ENCODE measurements around the gene RELN. TPM values are rescaled to one million over a fixed set of nuclear protein-coding genes. Genes with fewer than 3 reads are reported as not detected.

The RELN gene
- total and polyA plus RNA-seq, 5 donors: 1.1 to 4.1 (median 1.4) TPM

DNA sequence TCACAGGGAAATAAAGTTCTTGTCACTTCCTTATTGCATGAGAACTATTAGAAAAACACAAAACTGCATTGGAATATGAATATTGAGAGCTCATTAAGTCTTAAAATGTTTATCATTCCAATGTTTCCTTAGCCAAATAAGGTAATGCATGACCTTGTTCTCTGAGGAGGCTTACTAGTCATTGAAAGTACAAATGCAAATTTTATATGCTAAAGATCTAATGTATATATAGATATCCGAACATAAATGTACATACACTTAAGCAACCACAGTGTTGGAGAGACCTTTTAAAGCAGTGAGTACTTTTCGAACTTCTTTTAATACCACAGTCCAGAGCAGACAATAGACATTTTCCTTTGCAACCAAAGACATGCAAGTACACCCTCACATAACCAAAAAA lies 96.1 kb downstream of the RELN start:
- no peaks in the 10 kb centered on the region for H3K27me3 ChIP-seq (ENCODE audit: control insufficient read depth, insufficient read depth)
- no peaks in the 10 kb centered on the region for H3K9me3 ChIP-seq (ENCODE audit: control insufficient read depth, low read length)
- intact Hi-C loops (cut with DNase I): no loop called here
- WGBS: 75% methylated on average over 2 of the region's 2 CpGs
- no peak for ATAC-seq
- H3K4me3 ChIP-seq (ENCODE audit: low read length): no peak overlapping the region
- no peak overlapping the region for H3K27ac ChIP-seq (ENCODE audit: low read length)
- peaks cover 4% of the 10 kb centered on the region for H3K4me1 ChIP-seq (ENCODE audit: control insufficient read depth, insufficient read depth, low read length)
- no peak for DNase-seq

DNA sequence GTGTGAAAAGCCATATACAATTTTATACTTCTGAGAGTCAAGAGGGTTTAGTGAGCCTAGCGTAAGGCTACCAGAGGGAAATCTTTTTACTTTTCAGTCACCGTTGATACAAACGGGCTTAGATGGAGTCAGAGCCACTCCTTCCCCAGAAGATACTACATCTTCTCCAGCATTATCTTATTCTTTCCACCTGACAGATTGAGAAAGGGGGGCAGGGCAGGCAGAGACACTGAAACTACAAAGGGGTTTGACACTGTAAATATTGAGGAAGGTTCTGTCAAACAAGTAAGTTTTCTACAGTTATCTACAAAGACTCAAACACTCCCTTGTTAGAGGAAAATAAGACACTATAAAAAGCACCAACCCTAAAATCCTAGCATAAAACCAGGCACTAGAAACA lies 100.0 kb downstream of the RELN start:
- H3K4me3 ChIP-seq (ENCODE audit: low read length): no peak overlapping the region
- no peaks in the 10 kb centered on the region for H3K27me3 ChIP-seq (ENCODE audit: control insufficient read depth, insufficient read depth)
- 30% methylated on average over 3 of the region's 3 CpGs for WGBS
- no peak overlapping the region for H3K27ac ChIP-seq (ENCODE audit: low read length)
- ATAC-seq (no peak), DNase-seq (no peak)
- H3K9me3 ChIP-seq (ENCODE audit: control insufficient read depth, low read length): no peaks in the 10 kb centered on the region
- peaks cover 5% of the 10 kb centered on the region for H3K4me1 ChIP-seq (ENCODE audit: control insufficient read depth, insufficient read depth, low read length)
- intact Hi-C loops (cut with DNase I): no loop called here

DNA sequence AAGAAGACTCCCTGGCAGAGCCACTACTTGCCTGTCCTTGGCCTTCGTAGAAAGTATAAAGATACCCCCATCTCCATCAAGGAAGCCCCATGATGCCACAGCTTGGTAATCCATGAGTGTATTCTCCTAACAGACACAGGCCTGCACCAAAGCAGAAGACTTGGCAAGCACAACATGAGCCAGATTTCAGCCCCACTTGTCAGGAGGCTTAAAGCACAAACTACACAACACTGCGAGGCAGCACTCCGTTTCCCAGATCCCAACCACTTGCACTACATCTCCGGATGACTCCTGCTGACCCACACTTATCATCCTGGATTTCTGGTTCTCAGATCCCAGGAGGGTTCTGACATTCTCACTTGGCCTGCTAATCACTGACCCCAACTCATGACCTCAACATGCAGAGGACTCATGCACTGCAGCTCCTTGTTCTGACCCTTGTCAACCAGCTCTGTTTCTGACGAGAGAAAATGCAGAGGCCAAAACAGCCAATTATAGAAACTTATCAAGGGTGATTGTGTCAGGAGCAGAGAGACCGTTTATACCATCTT lies 100.8 kb downstream of the RELN start:
- H3K4me3 ChIP-seq (ENCODE audit: low read length): no peak overlapping the region
- H3K4me1 ChIP-seq (ENCODE audit: control insufficient read depth, insufficient read depth, low read length): peaks cover 5% of the 10 kb centered on the region
- 36% methylated on average over 6 of the region's 6 CpGs for WGBS
- DNase-seq (no peak), ATAC-seq (no peak)
- H3K27ac ChIP-seq (ENCODE audit: low read length): no peak overlapping the region
- intact Hi-C loops (cut with DNase I): no loop called here
- H3K27me3 ChIP-seq (ENCODE audit: control insufficient read depth, insufficient read depth): no peaks in the 10 kb centered on the region
- no peaks in the 10 kb centered on the region for H3K9me3 ChIP-seq (ENCODE audit: control insufficient read depth, low read length)

DNA sequence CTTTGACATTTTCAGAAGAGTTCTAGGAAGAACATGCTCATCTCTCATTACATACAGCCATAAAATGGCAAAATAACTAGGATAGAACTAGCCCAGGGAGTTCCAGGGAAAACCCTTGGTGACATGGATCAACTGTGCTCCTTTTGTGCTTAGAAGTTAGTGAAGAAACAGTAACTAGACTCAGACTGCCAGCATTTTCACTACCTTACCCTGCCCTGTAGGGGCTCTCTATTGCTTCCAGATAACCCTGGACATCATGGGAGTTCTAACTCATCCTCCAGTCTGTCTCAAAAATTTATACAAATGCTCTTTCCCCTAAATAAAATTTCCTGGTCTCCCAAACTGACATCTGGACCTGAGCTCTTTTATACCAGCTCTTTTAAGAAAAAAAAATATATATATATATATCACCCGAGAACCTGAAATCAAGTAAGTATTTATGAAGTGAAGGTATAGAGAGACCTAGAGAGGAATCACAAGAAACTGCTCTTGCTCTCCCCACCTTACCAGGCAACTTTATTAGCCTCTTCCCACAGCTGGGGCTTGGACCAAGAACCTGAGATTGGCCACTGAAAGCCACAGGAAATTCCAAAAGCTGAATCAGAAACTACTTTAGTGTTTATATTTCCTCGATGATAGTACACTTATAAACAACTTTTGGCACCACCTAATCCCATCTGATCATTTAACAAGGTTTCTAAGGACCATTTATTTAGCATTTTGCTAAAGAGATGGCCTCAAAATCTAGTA lies 101.4 kb downstream of the RELN start:
- no peak overlapping the region for H3K27ac ChIP-seq (ENCODE audit: low read length)
- H3K9me3 ChIP-seq (ENCODE audit: control insufficient read depth, low read length): no peaks in the 10 kb centered on the region
- H3K4me1 ChIP-seq (ENCODE audit: control insufficient read depth, insufficient read depth, low read length): peaks cover 5% of the 10 kb centered on the region
- H3K4me3 ChIP-seq (ENCODE audit: low read length): no peak overlapping the region
- DNase-seq: no peak
- no peaks in the 10 kb centered on the region for H3K27me3 ChIP-seq (ENCODE audit: control insufficient read depth, insufficient read depth)
- intact Hi-C loops (cut with DNase I): no loop called here
- no peak for ATAC-seq
- 71% methylated on average over 2 of the region's 2 CpGs for WGBS

DNA sequence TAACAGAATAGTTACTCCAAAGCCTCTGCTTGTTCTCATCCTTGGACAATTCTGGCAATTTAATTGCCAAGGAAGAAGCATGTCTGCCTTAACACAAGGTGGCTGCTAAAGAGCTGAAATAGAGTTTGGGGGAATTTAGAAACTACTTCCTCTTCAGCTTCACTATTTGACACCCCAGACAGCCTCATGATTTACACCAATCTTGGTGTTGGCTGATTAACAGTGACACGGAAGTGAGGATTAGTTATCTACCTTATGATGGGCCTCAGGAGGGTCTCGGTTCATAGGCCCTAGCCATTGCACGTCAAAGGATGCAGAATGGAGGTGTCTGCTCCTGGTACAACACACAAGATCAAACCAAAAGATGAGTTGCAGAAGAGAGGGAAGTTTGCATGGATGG lies 102.4 kb downstream of the RELN start:
- ATAC-seq: no peak
- intact Hi-C loops (cut with DNase I): no loop called here
- no peaks in the 10 kb centered on the region for H3K27me3 ChIP-seq (ENCODE audit: control insufficient read depth, insufficient read depth)
- H3K9me3 ChIP-seq (ENCODE audit: control insufficient read depth, low read length): no peaks in the 10 kb centered on the region
- DNase-seq: no peak
- H3K4me1 ChIP-seq (ENCODE audit: control insufficient read depth, insufficient read depth, low read length): peaks cover 5% of the 10 kb centered on the region
- H3K4me3 ChIP-seq (ENCODE audit: low read length): no peak overlapping the region
- H3K27ac ChIP-seq (ENCODE audit: low read length): no peak overlapping the region
- 55% methylated on average over 3 of the region's 3 CpGs for WGBS

DNA sequence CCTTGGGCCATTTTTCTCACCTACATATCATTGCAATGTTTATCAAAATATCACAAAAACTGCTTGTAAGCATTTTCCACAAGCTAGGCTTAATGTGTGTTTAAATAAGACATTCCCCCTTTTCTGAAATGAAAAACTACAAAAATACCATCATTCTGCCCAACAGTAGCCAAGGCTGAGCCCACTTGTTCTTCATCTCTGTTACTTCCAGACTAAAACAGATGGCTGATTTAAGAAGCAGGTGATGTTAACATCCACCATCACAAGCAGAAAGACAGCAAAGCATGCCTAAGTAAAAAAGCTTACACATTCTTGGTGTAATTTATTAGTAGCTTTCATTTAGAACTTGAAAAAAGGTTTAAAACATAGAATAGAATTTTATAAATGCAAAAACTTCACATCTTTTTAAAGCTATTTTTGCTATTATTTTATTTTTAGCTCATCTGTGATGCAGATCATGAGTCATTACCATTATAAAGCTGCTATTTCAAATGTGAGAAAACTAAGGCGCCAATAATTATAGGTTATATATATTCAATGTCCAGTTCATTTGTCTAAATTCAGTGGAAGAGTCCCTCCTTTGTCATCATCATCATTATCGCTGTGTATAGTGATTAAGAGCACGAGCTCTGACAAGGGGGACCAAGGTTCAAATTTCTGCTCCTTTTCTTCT lies 109.4 kb downstream of the RELN start:
- no peak overlapping the region for H3K27ac ChIP-seq (ENCODE audit: low read length)
- no peak overlapping the region for H3K4me3 ChIP-seq (ENCODE audit: low read length)
- no peaks in the 10 kb centered on the region for H3K9me3 ChIP-seq (ENCODE audit: control insufficient read depth, low read length)
- DNase-seq: no peak
- no peaks in the 10 kb centered on the region for H3K27me3 ChIP-seq (ENCODE audit: control insufficient read depth, insufficient read depth)
- 85% methylated on average over 3 of the region's 3 CpGs for WGBS
- ATAC-seq: no peak
- intact Hi-C loops (cut with DNase I): no loop called here
- no peaks in the 10 kb centered on the region for H3K4me1 ChIP-seq (ENCODE audit: control insufficient read depth, insufficient read depth, low read length)

DNA sequence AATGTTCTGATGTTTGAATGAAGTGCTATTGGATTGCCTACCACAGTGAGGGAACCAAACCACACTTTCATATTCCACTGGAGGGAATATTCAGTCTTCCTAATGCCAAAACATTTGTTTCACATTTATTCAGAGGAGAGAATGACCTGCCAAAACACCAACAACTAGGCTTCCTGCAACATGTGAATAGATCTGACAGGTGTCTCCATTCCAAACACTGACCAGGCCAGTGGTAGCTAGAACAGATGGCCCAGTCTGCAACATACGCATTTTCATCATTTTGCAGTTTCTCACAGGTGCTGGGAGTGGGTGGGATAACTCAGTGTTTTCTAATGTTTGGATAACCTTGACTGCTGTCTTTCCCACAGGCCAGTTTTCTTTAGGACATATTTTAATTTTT lies 110.0 kb downstream of the RELN start:
- intact Hi-C loops (cut with DNase I): no loop called here
- ATAC-seq (no peak), DNase-seq (no peak)
- no peaks in the 10 kb centered on the region for H3K9me3 ChIP-seq (ENCODE audit: control insufficient read depth, low read length)
- no peak overlapping the region for H3K4me3 ChIP-seq (ENCODE audit: low read length)
- H3K27me3 ChIP-seq (ENCODE audit: control insufficient read depth, insufficient read depth): no peaks in the 10 kb centered on the region
- H3K4me1 ChIP-seq (ENCODE audit: control insufficient read depth, insufficient read depth, low read length): no peaks in the 10 kb centered on the region
- 70% methylated on average over 1 of the region's 1 CpG for WGBS
- H3K27ac ChIP-seq (ENCODE audit: low read length): no peak overlapping the region

DNA sequence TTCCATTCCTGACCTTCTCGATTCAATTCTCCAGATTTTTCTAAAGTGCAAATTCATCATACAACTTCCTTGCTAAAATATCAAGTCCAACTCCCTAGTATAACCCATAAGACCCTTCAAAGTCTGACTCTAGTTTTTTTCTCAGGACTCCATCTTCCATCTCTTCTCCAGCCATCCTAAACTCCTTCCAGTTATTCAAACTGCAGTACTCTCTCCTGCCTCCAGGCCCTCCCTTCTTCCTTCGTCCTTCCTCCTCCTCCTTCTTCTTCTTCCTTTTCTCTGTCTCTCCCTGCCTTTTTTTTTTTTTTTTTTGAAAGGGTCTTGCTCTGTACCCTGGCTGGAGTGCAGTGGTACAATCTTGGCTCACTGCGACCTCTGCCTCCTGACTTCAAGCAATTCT lies 111.9 kb downstream of the RELN start:
- no peak overlapping the region for H3K4me3 ChIP-seq (ENCODE audit: low read length)
- H3K27me3 ChIP-seq (ENCODE audit: control insufficient read depth, insufficient read depth): no peaks in the 10 kb centered on the region
- no peak overlapping the region for H3K27ac ChIP-seq (ENCODE audit: low read length)
- intact Hi-C loops (cut with DNase I): no loop called here
- no peaks in the 10 kb centered on the region for H3K4me1 ChIP-seq (ENCODE audit: control insufficient read depth, insufficient read depth, low read length)
- DNase-seq: no peak
- ATAC-seq: no peak
- H3K9me3 ChIP-seq (ENCODE audit: control insufficient read depth, low read length): no peaks in the 10 kb centered on the region
- 87% methylated on average over 3 of the region's 3 CpGs for WGBS

DNA sequence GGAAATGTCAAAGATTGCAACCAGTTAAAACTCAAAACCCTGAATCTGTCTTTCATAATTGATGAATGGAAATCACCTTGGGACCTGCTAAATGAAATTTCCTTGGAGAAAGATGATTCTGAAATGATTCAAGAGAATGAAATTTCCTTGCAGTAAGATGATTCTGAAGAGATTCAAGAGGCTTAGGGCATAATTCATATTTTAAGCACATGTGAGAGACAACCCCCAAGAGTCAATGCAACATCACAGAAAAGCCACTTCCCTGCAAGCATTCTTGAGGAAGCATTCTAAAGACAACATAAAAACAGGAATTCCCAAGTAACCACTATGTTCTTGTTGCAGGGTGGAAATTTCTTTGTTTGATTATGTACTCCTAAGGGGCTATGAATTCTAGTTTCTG lies 113.7 kb downstream of the RELN start:
- Histone ChIP-seq H3K27ac (ENCODE audit: low read length) (no peak overlapping the region), H3K4me1 (ENCODE audit: control insufficient read depth, insufficient read depth, low read length) (no peaks in the 10 kb centered on the region), H3K9me3 (ENCODE audit: control insufficient read depth, low read length) (no peaks in the 10 kb centered on the region), H3K4me3 (ENCODE audit: low read length) (no peak overlapping the region), H3K27me3 (ENCODE audit: control insufficient read depth, insufficient read depth) (no peaks in the 10 kb centered on the region)
- DNase-seq (no peak), ATAC-seq (no peak)
- intact Hi-C loops (cut with DNase I): no loop called here

DNA sequence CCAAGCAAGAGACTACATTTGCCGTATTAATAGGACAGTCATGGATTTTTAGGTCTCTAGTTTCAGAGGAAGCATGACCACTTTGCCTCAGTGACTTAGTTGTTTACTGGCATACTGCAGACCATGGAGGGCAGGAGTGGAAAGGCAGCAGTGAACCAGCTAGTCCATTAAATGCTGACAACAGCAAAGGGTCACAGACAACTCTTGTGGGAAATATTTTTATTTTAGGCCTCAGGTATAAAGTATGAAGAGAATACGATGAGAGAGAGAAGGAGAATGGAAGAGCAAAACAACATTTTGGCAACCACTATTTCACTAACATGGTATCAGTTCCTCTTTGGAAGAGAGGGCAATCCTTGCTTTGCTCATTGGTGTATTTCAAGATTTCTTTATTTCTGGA lies 118.0 kb downstream of the RELN start:
- no peaks in the 10 kb centered on the region for H3K9me3 ChIP-seq (ENCODE audit: control insufficient read depth, low read length)
- H3K27me3 ChIP-seq (ENCODE audit: control insufficient read depth, insufficient read depth): no peaks in the 10 kb centered on the region
- intact Hi-C loops (cut with DNase I): no loop called here
- WGBS: 86% methylated on average over 2 of the region's 2 CpGs
- ATAC-seq (no peak), DNase-seq (no peak)
- H3K4me1 ChIP-seq (ENCODE audit: control insufficient read depth, insufficient read depth, low read length): no peaks in the 10 kb centered on the region
- H3K27ac ChIP-seq (ENCODE audit: low read length): no peak overlapping the region
- no peak overlapping the region for H3K4me3 ChIP-seq (ENCODE audit: low read length)

DNA sequence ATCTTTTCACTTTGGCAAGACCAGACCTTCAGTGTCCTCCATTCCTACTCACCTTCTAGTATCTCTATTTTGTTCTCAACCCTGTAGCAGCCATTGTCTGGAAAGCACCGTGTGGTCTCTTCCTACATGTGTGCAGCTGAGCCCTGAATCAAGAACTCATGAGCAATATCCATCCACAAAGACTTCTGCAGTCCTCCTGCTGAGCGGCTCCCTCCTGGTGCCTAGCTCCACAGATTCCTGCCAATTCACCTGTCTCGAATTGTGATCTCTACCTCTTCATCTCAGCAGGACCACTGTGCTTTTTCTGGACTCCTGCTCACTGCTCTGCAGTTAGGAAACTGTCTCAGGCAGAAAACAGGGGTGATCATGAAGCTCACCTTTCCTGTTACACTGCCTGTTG lies 118.8 kb downstream of the RELN start:
- 76% methylated on average over 3 of the region's 3 CpGs for WGBS
- Histone ChIP-seq H3K4me1 (ENCODE audit: control insufficient read depth, insufficient read depth, low read length) (no peaks in the 10 kb centered on the region), H3K4me3 (ENCODE audit: low read length) (no peak overlapping the region), H3K9me3 (ENCODE audit: control insufficient read depth, low read length) (no peaks in the 10 kb centered on the region), H3K27ac (ENCODE audit: low read length) (no peak overlapping the region), H3K27me3 (ENCODE audit: control insufficient read depth, insufficient read depth) (no peaks in the 10 kb centered on the region)
- intact Hi-C loops (cut with DNase I): no loop called here
- ATAC-seq: no peak
- DNase-seq: no peak
